OCI-LY1 (cell line): ENCODE data around the gene GPR108.
A peak's percentile ranks its signal among the peaks of the same experiment; 100 is the strongest.
"Not testable (repeated sequence)": the region's sequence is repeated elsewhere in the genome, so short reads cannot be mapped to it uniquely, and the experiment has no call there.

Experiments used
- H2AFZ ChIP-seq: fragments of 200-600 bp; sonication (generic), shearing (Covaris generic); 2 replicates; pipeline ENCODE4 v1.6.0; 2014; ENCODE audit warnings: antibody characterized with exemption, mild to moderate bottlenecking, low read length
- H3F3A ChIP-seq: fragments of 200-600 bp; sonication (generic), shearing (Covaris generic); 2 replicates; pipeline ENCODE4 v1.6.0; 2014; ENCODE audit warnings: mild to moderate bottlenecking, antibody characterized with exemption, low read length, moderate library complexity; ENCODE audit not compliant: insufficient read depth
- H3K27ac ChIP-seq: fragments of 200-600 bp; sonication (generic); 2 replicates; pipeline ENCODE4 v1.5.1; 2014; ENCODE audit warnings: low read length, mixed run types, mild to moderate bottlenecking, low read depth; ENCODE audit not compliant: poor library complexity, severe bottlenecking
- H3K27me3 ChIP-seq: fragments of 200-600 bp; sonication (generic); 2 replicates; pipeline ENCODE4 v1.6.0; 2014; ENCODE audit warnings: antibody characterized with exemption, mild to moderate bottlenecking, low read length, moderate library complexity; ENCODE audit not compliant: insufficient read depth
- H3K36me3 ChIP-seq: fragments of 200-600 bp; sonication (generic); 2 replicates; pipeline ENCODE4 v1.6.1; 2014; ENCODE audit warnings: mild to moderate bottlenecking, antibody characterized with exemption, low read length, moderate library complexity, mixed read lengths; ENCODE audit not compliant: insufficient read depth
- H3K4me1 ChIP-seq: fragments of 200-600 bp; sonication (generic); 2 replicates; pipeline ENCODE4 v1.5.1; 2014; ENCODE audit warnings: mild to moderate bottlenecking, low read length, moderate library complexity; ENCODE audit not compliant: insufficient read depth, severe bottlenecking
- H3K4me2 ChIP-seq: fragments of 200-600 bp; sonication (generic), shearing (Covaris generic); 2 replicates; pipeline ENCODE4 v1.6.1; 2014; ENCODE audit warnings: low read length
- H3K4me3 ChIP-seq: fragments of 200-600 bp; sonication (generic); 2 replicates; pipeline ENCODE4 v1.5.1; 2014; ENCODE audit warnings: low read length, low read depth, mild to moderate bottlenecking, mixed read lengths; ENCODE audit not compliant: poor library complexity, severe bottlenecking
- H3K79me2 ChIP-seq: fragments of 200-600 bp; shearing (Covaris generic); 2 replicates; pipeline ENCODE4 v1.6.1; 2016; ENCODE audit warnings: mixed run types, low read length, mixed read lengths; ENCODE audit not compliant: insufficient read depth
- H3K9ac ChIP-seq: fragments of 200-600 bp; sonication (generic), shearing (Covaris generic); 2 replicates; pipeline ENCODE4 v1.6.1; 2014; ENCODE audit warnings: mild to moderate bottlenecking, low read length, mixed read lengths
- H3K9me2 ChIP-seq: fragments of 200-600 bp; sonication (generic), shearing (Covaris generic); 2 replicates; pipeline ENCODE4 v1.6.1; 2014; ENCODE audit warnings: low read depth, mild to moderate bottlenecking, low read length, mixed read lengths
- H3K9me3 ChIP-seq: fragments of 200-600 bp; shearing (Covaris generic); 2 replicates; pipeline ENCODE4 v1.6.1; 2014; ENCODE audit warnings: low read length, mixed read lengths
- H4K20me1 ChIP-seq: fragments of 200-600 bp; sonication (generic), shearing (Covaris generic); 2 replicates; pipeline ENCODE4 v1.6.0; 2016; ENCODE audit warnings: mild to moderate bottlenecking, low read length; ENCODE audit not compliant: insufficient read depth
- EZH2 ChIP-seq: fragments of 200-600 bp; sonication (generic), shearing (Covaris generic); IDR thresholded peaks from 2 replicates; pipeline ENCODE4 v1.8.0; 2017; ENCODE audit warnings: borderline replicate concordance, mixed run types, mild to moderate bottlenecking, antibody characterized with exemption, low read length, moderate library complexity, mixed read lengths
- TF ChIP-seq, protein P1 (sequence below): fragments of 200-600 bp; sonication (generic), shearing (Covaris generic); IDR thresholded peaks from 2 replicates; pipeline ENCODE4 v1.5.1; 2017; ENCODE audit warnings: mild to moderate bottlenecking, antibody characterized with exemption, low read length, moderate library complexity, mixed read lengths

The GPR108 gene

DNA sequence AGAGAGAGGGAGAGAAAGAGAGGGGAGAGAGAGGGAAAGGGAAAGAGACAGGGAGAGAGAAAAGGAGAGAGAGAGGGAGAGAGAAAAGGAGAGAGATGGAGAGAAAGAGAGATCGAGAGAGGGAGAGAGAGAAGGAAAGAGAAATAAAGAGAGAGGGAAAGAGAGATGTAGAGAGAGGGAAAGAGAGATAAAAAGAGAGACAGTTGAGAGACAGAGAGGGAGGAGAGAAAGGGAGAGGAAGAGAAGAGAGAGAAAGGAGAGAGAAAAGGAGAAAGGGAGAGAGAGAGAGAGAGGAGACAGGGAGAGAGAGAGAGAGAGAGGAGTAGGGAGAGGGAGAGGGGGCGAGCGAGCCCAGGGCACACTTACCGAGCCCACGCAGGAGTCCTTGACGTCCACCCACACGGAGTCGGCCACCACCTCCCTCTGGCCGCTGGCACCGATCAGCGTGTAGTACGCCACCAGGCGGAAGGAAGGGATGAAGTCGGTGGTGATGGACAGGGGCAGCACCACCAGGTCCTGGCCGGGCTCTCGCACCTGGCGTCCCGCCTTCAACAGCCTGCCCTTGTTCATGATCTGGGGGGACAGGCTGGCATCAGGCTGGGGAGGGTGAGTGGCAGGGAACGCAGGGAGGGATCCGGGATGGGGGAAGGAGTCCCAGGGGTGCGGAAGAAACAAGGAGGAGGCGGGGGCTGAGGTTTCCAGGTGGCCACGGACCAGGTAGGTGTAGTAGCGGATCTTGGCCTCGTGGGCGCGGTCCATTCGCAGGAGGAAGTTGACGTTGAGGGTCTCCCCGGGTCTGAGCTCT is 26.9 kb downstream of the GPR108 start:
- H3K4me2 ChIP-seq: no peak overlapping the region
- H3K27me3 ChIP-seq: no peaks in the 10 kb centered on the region; the same call in 1 of the 2 replicates
- no peaks in the 10 kb centered on the region for H3K79me2 ChIP-seq
- H3K9me2 ChIP-seq: no peaks in the 10 kb centered on the region
- H3K36me3 ChIP-seq: no peaks in the 10 kb centered on the region
- TF ChIP-seq EZH2: no peak
- TF ChIP-seq, protein P1, sequence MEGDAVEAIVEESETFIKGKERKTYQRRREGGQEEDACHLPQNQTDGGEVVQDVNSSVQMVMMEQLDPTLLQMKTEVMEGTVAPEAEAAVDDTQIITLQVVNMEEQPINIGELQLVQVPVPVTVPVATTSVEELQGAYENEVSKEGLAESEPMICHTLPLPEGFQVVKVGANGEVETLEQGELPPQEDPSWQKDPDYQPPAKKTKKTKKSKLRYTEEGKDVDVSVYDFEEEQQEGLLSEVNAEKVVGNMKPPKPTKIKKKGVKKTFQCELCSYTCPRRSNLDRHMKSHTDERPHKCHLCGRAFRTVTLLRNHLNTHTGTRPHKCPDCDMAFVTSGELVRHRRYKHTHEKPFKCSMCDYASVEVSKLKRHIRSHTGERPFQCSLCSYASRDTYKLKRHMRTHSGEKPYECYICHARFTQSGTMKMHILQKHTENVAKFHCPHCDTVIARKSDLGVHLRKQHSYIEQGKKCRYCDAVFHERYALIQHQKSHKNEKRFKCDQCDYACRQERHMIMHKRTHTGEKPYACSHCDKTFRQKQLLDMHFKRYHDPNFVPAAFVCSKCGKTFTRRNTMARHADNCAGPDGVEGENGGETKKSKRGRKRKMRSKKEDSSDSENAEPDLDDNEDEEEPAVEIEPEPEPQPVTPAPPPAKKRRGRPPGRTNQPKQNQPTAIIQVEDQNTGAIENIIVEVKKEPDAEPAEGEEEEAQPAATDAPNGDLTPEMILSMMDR: peak; percentile 12; the same call in 1 of the 2 replicates
- H3K9me3 ChIP-seq: no peaks in the 10 kb centered on the region
- no peaks in the 10 kb centered on the region for H3K4me1 ChIP-seq
- no peak overlapping the region for H3K9ac ChIP-seq
- H3F3A ChIP-seq: no peaks in the 10 kb centered on the region
- no peak overlapping the region for H2AFZ ChIP-seq
- H3K4me3 ChIP-seq: no peak overlapping the region
- H3K27ac ChIP-seq: no peak overlapping the region
- no peaks in the 10 kb centered on the region for H4K20me1 ChIP-seq

DNA sequence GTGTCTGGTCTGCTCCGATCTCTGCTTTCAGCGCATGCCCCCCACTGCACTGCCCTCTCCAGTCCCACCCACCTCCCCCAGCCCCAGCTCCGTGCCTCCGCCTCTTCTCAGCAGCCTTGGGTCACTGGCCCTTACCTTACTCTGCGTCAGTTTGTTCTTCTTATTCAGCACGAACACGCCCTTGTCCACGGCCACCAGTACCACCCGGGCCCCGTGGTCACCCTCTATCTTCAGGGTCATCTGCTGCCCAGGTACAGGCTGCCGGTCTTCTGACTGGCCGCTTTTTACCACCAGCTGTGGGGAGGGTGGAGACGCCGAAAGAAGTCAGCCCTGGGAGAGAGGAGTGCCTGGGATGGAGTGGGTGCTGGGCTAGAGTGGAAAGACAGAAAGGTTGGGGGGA is 27.8 kb downstream of the GPR108 start:
- no peak overlapping the region for H3K9ac ChIP-seq
- no peaks in the 10 kb centered on the region for H3K4me1 ChIP-seq
- no peaks in the 10 kb centered on the region for H3K9me2 ChIP-seq
- no peaks in the 10 kb centered on the region for H3K9me3 ChIP-seq
- H3K27ac ChIP-seq: no peak overlapping the region
- H3K4me2 ChIP-seq: no peak overlapping the region
- H3K27me3 ChIP-seq: no peaks in the 10 kb centered on the region; the same call in 1 of the 2 replicates
- no peak overlapping the region for H2AFZ ChIP-seq
- H3K4me3 ChIP-seq: no peak overlapping the region
- TF ChIP-seq, protein P1: no peak
- TF ChIP-seq EZH2: no peak
- H4K20me1 ChIP-seq: no peaks in the 10 kb centered on the region
- H3F3A ChIP-seq: no peaks in the 10 kb centered on the region
- no peaks in the 10 kb centered on the region for H3K79me2 ChIP-seq
- no peaks in the 10 kb centered on the region for H3K36me3 ChIP-seq

DNA sequence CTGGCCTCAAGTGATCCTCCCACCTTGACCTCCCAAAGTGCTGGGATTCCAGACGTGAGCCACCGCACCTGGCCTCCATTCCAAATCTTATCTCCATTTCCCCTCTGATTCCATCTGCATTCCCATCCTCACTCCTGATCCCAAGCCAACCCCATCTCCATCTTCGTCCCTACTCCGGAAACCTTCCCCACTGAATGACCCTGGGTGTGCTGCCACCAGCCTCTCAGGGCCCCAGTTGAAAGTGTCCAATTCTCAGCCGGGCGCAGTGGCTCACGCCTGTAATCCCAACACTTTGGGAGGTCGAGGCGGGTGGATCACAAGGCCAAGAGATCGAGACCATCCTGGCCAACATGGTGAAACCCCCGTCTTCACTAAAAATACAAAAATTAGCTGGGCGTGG is 28.5 kb downstream of the GPR108 start:
- H3K27me3 ChIP-seq: not testable (repeated sequence)

DNA sequence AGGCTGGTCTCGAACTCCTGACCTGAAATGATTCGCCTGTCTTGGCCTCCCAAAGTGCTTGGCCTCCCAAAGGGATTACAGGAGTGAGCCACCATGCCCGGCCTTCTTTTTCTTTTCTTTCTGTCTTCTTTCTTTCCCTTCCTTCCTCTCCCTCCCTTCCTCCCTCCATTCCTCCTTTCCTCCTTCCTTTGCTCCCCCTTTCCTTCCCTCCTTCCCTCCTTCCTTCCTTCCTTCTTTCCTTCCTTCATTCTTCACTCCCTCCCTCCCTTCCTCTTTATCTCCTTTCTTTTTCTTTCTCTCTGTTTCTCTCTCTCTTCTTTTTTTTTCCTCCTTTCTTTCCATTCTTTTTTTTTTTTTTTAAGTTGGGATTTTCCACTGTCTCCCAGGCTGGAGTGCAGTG is 29.0 kb downstream of the GPR108 start:
- Histone ChIP-seq H3K9me3 (no peaks in the 10 kb centered on the region), H3K79me2 (no peaks in the 10 kb centered on the region), H3F3A (no peaks in the 10 kb centered on the region), H3K4me3 (no peak overlapping the region), H3K9ac (no peak overlapping the region), H3K9me2 (no peaks in the 10 kb centered on the region), H4K20me1 (no peaks in the 10 kb centered on the region), H3K36me3 (no peaks in the 10 kb centered on the region), H3K4me1 (no peaks in the 10 kb centered on the region), H3K4me2 (no peak overlapping the region), H3K27ac (no peak overlapping the region), H2AFZ (no peak overlapping the region), H3K27me3 (no peaks in the 10 kb centered on the region; the same call in 1 of the 2 replicates)
- TF ChIP-seq, protein P1: no peak
- TF ChIP-seq EZH2: no peak

More for the DNA sequence above, 28.5 kb downstream of the GPR108 start:
- not testable (repeated sequence) for H3K9ac ChIP-seq, H4K20me1 ChIP-seq, H3K4me2 ChIP-seq, H3K4me1 ChIP-seq, H3K4me3 ChIP-seq, H3K27ac ChIP-seq, H3K79me2 ChIP-seq, H3K36me3 ChIP-seq, H3K9me2 ChIP-seq, H2AFZ ChIP-seq, H3F3A ChIP-seq, H3K9me3 ChIP-seq
